Fibroblast of the aortic adventitia (primary cell): ENCODE data around the gene BAG5. TPM values are rescaled to one million over a fixed set of nuclear protein-coding genes. Genes with fewer than 3 reads are reported as not detected.

Experiments used
- DNase-seq: peaks from one replicate; pipeline ENCODE4 v3.0.0-alpha.2; 2010; ENCODE audit warnings: low read depth
- H3K4me3 ChIP-seq: 2 replicates; pipeline ENCODE4 v1.5.1; 2011; ENCODE audit warnings: low read depth, mild to moderate bottlenecking, control low read depth, low read length, moderate library complexity
- small RNA-seq: library from RNA; depleted of rRNA; stranded (forward); fragments of <200 nt; gene quantifications from one replicate; pipeline ENCODE3, GENCODE V24; 2012
- total RNA-seq: library from RNA; depleted of rRNA; stranded (reverse); fragments of >200 nt; gene quantifications from 2 replicates; pipeline ENCODE4 v1.2.3, GENCODE V29; 2012; ENCODE audit warnings: low replicate concordance
- TF ChIP-seq, protein P1 (sequence below): IDR thresholded peaks from 2 replicates; pipeline ENCODE4 v1.5.1; 2011; ENCODE audit warnings: mild to moderate bottlenecking, low read length, control low read depth, inconsistent platforms; ENCODE audit not compliant: insufficient read depth

Gene BAG5
- total RNA-seq, 1 donor = 37.9 TPM

DNA sequence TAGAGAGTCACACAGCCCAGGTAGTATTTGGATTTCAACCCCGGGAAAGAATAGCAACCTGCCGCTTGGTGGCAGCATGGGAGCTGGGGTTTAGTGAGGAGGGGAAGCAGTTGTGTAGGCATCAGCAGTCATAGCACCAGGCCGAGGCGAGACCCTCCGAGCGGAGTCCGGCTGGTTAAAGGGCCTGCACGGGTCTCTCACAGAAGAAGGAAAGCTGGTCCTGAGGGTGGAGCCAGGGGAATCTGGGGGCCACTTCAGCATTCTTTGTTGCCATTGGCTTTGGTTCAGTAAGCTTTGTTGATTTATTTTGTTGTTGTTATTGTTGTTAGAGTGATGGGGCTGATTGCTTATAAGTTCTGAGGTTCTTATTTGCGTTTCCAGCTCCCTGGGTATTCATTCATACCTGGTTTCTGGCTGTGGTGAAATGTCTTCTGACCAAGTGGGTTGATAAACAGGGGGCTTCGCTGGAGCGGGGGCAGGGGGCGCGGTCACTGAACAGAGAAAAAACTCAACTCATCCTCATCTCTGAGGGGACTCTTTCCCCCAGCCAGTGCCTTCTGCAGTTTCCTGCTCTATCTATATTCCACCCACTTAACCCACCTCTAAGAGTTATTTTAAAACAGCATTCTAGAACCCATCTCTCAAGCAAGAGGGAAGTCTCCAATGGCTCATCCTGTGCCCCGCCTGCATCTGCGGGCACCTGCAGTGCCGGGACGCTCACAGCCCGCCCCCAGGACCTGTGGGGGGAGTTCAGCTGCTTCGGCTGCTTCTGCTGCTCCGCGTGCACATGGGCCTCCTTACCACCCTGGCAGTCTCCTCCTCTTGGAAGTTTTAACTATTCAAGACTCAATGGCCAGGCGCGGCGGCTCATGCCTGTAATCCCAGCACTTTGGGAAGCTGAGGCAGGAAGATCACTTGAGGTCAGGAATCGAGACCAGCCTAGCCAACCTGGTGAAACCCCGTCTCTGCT is 51.4 kb downstream of the BAG5 start:
- TF ChIP-seq, protein P1, sequence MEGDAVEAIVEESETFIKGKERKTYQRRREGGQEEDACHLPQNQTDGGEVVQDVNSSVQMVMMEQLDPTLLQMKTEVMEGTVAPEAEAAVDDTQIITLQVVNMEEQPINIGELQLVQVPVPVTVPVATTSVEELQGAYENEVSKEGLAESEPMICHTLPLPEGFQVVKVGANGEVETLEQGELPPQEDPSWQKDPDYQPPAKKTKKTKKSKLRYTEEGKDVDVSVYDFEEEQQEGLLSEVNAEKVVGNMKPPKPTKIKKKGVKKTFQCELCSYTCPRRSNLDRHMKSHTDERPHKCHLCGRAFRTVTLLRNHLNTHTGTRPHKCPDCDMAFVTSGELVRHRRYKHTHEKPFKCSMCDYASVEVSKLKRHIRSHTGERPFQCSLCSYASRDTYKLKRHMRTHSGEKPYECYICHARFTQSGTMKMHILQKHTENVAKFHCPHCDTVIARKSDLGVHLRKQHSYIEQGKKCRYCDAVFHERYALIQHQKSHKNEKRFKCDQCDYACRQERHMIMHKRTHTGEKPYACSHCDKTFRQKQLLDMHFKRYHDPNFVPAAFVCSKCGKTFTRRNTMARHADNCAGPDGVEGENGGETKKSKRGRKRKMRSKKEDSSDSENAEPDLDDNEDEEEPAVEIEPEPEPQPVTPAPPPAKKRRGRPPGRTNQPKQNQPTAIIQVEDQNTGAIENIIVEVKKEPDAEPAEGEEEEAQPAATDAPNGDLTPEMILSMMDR = no peak
- DNase-seq = no peak
- H3K4me3 ChIP-seq = no peak overlapping the region

DNA sequence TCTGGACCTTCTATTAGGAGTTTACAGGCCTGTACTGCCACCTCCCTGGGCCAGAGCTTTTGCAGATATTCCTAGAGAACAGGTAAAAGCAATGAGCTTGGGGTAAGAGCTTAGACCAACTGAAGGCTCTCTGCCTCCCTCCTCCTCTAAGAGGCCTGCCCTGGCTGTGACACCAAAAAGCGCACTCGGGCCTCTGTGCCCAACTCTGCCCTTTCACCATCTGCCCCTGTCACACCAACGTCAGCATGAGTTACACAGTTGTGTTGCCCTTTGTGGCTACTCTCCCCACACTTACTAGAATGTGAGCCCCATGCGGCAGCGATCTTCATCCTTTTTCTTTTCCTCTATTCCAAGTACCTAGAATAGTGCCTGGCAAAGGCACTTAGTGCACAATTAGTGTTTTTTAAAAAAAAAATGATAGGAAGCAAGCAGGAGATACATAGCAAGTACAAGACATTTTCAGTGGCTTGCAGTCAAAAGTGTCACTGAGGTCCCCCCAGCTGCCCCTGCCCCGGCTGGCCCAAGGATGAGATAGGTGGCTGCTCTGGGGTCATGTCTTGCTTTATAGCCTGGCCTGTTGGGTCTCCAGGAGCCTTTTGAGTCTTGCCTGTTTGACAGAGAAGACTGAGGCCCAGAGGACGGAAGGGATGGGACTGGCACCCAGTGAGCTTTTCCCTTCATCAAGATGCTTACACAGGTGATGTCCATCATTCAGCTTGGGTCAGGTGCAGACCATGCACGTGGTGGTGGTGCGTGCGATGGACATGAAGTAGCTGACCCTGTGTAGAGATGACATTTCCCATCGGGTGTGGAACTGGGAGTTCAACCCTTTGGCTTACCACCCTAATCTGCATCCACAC is 52.4 kb downstream of the BAG5 start:
- TF ChIP-seq, protein P1 = no peak
- H3K4me3 ChIP-seq = no peak overlapping the region
- DNase-seq = no peak

DNA sequence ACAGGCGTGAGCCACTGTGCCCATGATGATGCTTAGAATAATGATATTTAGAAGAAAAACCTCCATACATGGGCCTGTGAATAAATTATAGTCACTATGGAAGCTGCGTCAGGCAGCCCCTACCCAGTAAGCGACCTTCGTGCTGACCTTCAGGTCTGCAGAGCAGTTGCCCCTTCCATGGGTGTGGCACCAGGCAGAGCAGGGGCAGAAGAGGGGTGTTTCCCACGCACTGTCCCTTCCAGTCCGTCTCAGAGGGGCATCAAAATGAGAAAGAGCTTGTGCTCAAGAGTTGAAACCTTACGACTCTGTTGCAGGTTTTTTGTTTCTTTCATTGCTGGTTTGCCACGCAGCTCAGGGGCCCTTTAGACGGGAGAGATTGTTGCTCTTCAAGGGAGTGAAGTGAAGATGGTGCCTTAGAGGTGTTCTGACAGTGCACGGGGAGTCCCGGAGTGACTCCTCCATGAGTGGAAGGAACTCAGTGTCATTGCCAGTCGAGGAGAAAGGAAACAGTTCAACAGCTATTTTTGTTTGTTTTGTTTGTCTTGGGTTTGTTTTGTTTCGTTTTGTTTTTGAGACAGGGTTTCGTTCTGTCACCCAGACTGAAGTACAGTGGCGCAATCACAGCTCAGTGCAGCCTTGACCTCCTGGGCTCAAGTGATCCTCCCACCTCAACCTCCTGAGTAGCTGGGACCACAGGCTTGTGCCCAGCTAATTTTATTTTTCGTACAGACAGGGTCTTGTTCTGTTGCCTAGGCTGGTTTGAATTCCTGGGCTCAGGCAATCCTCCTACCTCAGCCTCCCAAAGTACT is 53.7 kb downstream of the BAG5 start:
- TF ChIP-seq, protein P1 = no peak
- H3K4me3 ChIP-seq = no peak overlapping the region
- no peak for DNase-seq

DNA sequence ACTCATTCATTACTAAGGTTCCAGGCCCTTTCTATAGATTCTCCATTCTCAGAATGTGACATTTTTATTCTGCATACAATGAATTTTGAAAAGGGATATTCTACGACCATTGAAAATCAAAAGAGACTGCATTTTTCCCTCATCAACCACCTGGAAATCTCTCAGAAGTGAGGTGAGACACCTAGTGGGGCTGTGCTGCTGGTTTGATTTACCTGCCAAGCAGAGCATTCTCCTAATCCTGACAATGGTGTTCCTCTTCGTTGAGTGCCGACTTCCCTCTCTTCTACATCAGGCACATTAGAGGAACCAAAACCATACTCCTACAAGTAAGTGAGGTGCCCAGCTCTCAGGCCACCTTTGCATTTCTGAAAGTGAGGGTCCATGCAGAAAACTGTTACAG is 54.7 kb downstream of the BAG5 start:
- DNase-seq = no peak
- TF ChIP-seq, protein P1 = no peak

More for the DNA sequence above, 54.7 kb downstream of the BAG5 start:
- H3K4me3 ChIP-seq = no peak overlapping the region

Small RNA genes lying within 50 kb of the gene (small RNA-seq; reads per million reads assigned to genes)
- not detected for gene RNU4-68P
- gene RNU7-160P = not detected

Other genes starting within 250 kb of the BAG5 start
- gene EIF5, start 228.4 kb downstream of the BAG5 start, total RNA-seq = 322 and 328 TPM in 2 replicates
- gene MARK3, start 177.2 kb downstream of the BAG5 start, total RNA-seq = 67.7 and 79.5 TPM in 2 replicates
- gene CKB, start 39.8 kb downstream of the BAG5 start, total RNA-seq = 17.6 and 29.3 TPM in 2 replicates
- gene TRMT61A, start 33.5 kb downstream of the BAG5 start, total RNA-seq = 4.7 and 9.2 TPM in 2 replicates
- gene COA8, start 303 bp upstream of the BAG5 start, total RNA-seq = 5.6 and 23.6 TPM in 2 replicates
- 212 and 1,079 TPM in 2 replicates for gene KLC1, start 66.6 kb upstream of the BAG5 start, total RNA-seq
- gene XRCC3, start 152.8 kb upstream of the BAG5 start, total RNA-seq = 8.7 and 18.1 TPM in 2 replicates
- gene ZFYVE21, start 153.2 kb upstream of the BAG5 start, total RNA-seq = 47.0 and 68.4 TPM in 2 replicates